Left colon (tissue), 2 donors: ENCODE results near the gene RRP9. TPM values are rescaled to one million over a fixed set of nuclear protein-coding genes. Genes with fewer than 3 reads are reported as not detected.

Source experiments
- ATAC-seq: fragments of 200-7000 bp; cut with Tn5 transposase; one replicate; pipeline ENCODE4 v1.9.1; 2020; ENCODE audit warnings: mild to moderate bottlenecking, moderate library complexity
- DNase-seq, 2 donors: peaks; one replicate each; pipeline ENCODE4 v3.0.0-alpha.2; 2020
- intact Hi-C, 2 donors: fragments of 100-400 bp; cut with DNase I in 1 of 2; cut with micrococcal nuclease in 1 of 2; formaldehyde crosslinking; loops; one replicate each; pipeline versions ENCODE4 v1.11.2 to v1.14.0; 2022; cut with DNase I, micrococcal nuclease
- total RNA-seq, 2 donors: library from RNA; stranded (reverse); fragmentation: NEBNext Ultra II Directional; extraction: Animal tissue kit (Norgen Biotek cat#: 25700); gene quantifications; one replicate each; pipeline ENCODE4 v1.2.1, GENCODE V29; 2021
- donor health status: DM: no; HTN: no; CAD: no.
- donor health status: DM: yes; HTN: yes; CAD: no.

The RRP9 gene
- total RNA-seq, 2 donors from 2014 or later = 11.0 to 16.1 TPM

- ATAC-seq = no peak
- intact Hi-C loops = no loop called here
- DNase-seq = no peak
Observed at GRCh38 chr3:51961011-51961410, 19.3 kb upstream of the RRP9 start.

GRCh38 chr3:51960386-51960785 is 18.7 kb upstream of the RRP9 start:
- ATAC-seq = no peak
- DNase-seq = no peak
- intact Hi-C loops = no loop called here

GRCh38 chr3:51959651-51960050 is 17.9 kb upstream of the RRP9 start:
- ATAC-seq (no peak), DNase-seq (no peak)
- intact Hi-C loops = no loop called here

GRCh38 chr3:51958603-51959521 is 17.2 kb upstream of the RRP9 start:
- intact Hi-C loops = no loop called here
- DNase-seq = no peak
- no peak for ATAC-seq

- ATAC-seq = no peak
- DNase-seq = no peak
- intact Hi-C loops = no loop called here
Observed at GRCh38 chr3:51957520-51958205, 16.0 kb upstream of the RRP9 start.

- ATAC-seq (peak; percentile 72), DNase-seq (peak in 1 of 2 donors; percentile 48)
- intact Hi-C loops = no loop called here
Observed at GRCh38 chr3:51955893-51956770, 14.4 kb upstream of the RRP9 start.

GRCh38 chr3:51955175-51955892 is 13.6 kb upstream of the RRP9 start, which contains the start of gene GPR62:
GPR62 (plus strand) TSS chr3:51955381; CDS start chr3:51955653, 272 bp downstream.
- intact Hi-C loops = no loop called here
- DNase-seq = no peak
- no peak for ATAC-seq

GRCh38 chr3:51954713-51955112 is 13.0 kb upstream of the RRP9 start:
- no peak for ATAC-seq
- intact Hi-C loops = no loop called here
- DNase-seq = no peak

- no peak for DNase-seq
- ATAC-seq = no peak
- intact Hi-C loops = no loop called here
Observed at GRCh38 chr3:51954105-51954504, 12.4 kb upstream of the RRP9 start.

GRCh38 chr3:51953445-51953844 is 11.7 kb upstream of the RRP9 start:
- intact Hi-C loops = no loop called here
- DNase-seq = no peak
- no peak for ATAC-seq

GRCh38 chr3:51950899-51951298 is 9.2 kb upstream of the RRP9 start:
- ATAC-seq (no peak), DNase-seq (no peak)
- intact Hi-C loops = no loop called here

GRCh38 chr3:51949121-51949520 is 7.4 kb upstream of the RRP9 start:
- no peak for ATAC-seq
- intact Hi-C loops = no loop called here
- DNase-seq = no peak

GRCh38 chr3:51948016-51948580 is 6.4 kb upstream of the RRP9 start:
- intact Hi-C loops = no loop called here
- ATAC-seq = no peak
- DNase-seq = no peak

GRCh38 chr3:51947215-51947900 is 5.7 kb upstream of the RRP9 start:
- intact Hi-C loops = no loop called here

GRCh38 chr3:51946796-51947195 is 5.1 kb upstream of the RRP9 start:
- ATAC-seq = no peak
- no peak for DNase-seq
- intact Hi-C loops = no loop called here

More at GRCh38 chr3:51947215-51947900, 5.7 kb upstream of the RRP9 start:
- no peak for DNase-seq
- no peak for ATAC-seq

- ATAC-seq (no peak), DNase-seq (no peak)
- intact Hi-C loops = no loop called here
Observed at GRCh38 chr3:51945926-51946705, 4.4 kb upstream of the RRP9 start.
